ENCODE measurements around the gene MAP1LC3B.

GRCh38 chr16:87426423-87427215, 34.5 kb downstream of the MAP1LC3B start:
- TF ChIP-seq CTCF (IDR thresholded peaks at IDR 0.05; ENCODE audit: low read length), result no peak
- TF ChIP-seq EZH2 (IDR thresholded peaks at IDR 0.05; ENCODE audit: borderline replicate concordance, low read length), result no peak

Data from OCI-LY1 (cell line).